OCI-LY3 (cell line): ENCODE measurements around the gene ERCC5.

Experiments
- CTCF ChIP-seq: fragments of 200-600, 300-600 bp; sonication (generic); IDR thresholded peaks from 2 replicates; pipeline ENCODE4 v1.5.1; 2014; ENCODE audit warnings: antibody characterized with exemption, low read length, low read depth
- EZH2phosphoT487 ChIP-seq: fragments of 200-600 bp; shearing (Covaris generic); IDR thresholded peaks from 2 replicates; pipeline ENCODE4 v1.6.1; 2018; ENCODE audit warnings: antibody characterized with exemption, mixed run types, low read depth

- TF ChIP-seq CTCF (no peak), EZH2phosphoT487 (no peak)
Observed at GRCh38 chr13:102904408-102904862, 58.6 kb downstream of the ERCC5 start.
